ENCODE data around the gene GPRC5A.

Gene GPRC5A

GRCh38 chr12:12964255-12964654 is 72.9 kb downstream of the GPRC5A start:
- Mint-ChIP-seq H3K4me3 (no peak overlapping the region), H3K27me3 (no peaks in the 10 kb centered on the region), H3K27ac (peak overlapping the region; percentile 6), H3K9me3 (no peaks in the 10 kb centered on the region), H3K4me1 (ENCODE audit: low read depth) (peaks cover 5% of the 10 kb centered on the region), H3K36me3 (ENCODE audit: low read depth) (peaks cover 12% of the 10 kb centered on the region)

GRCh38 chr12:12965836-12966235 is 74.5 kb downstream of the GPRC5A start:
- H3K36me3 Mint-ChIP-seq (ENCODE audit: low read depth), result peaks cover 19% of the 10 kb centered on the region
- no peak overlapping the region for H3K27ac Mint-ChIP-seq
- peaks cover 5% of the 10 kb centered on the region for H3K4me1 Mint-ChIP-seq (ENCODE audit: low read depth)
- no peaks in the 10 kb centered on the region for H3K9me3 Mint-ChIP-seq
- no peaks in the 10 kb centered on the region for H3K27me3 Mint-ChIP-seq
- H3K4me3 Mint-ChIP-seq, result no peak overlapping the region
